HCT116 (cell line): ENCODE measurements around the gene CCDC174. TPM values are rescaled to one million over a fixed set of nuclear protein-coding genes. Genes with fewer than 3 reads are reported as not detected.

Source experiments
- ATAC-seq: fragments of 200-7000 bp; cut with Tn5 transposase; 2 replicates; pipeline ENCODE4 v1.9.1; 2020; ENCODE audit warnings: mild to moderate bottlenecking, moderate library complexity
- BruUV-seq: library from RNA; stranded (reverse); fragments of 400-500 nt; replicated peaks from 2 replicates; lab custom pipeline; 2021; lab: Mats Ljungman, UMichigan
- CTCF ChIA-PET: fragments of 300-600 bp; sonication (Branson Sonifier 250); formaldehyde crosslinking; loops from one replicate; lab custom pipeline; 2021; ENCODE audit warnings: antibody characterized with exemption; lab: Charles Lee
- POLR2A ChIA-PET: fragments of 300-600, 350-600 bp; sonication (Branson Sonifier 250); formaldehyde crosslinking; loops from one replicate; lab custom pipeline; 2021; ENCODE audit warnings: antibody characterized with exemption; lab: Charles Lee
- RAD21 ChIA-PET, 2 experiments: fragments of 300-600 bp; sonication (Branson Sonifier 250); formaldehyde crosslinking; loops; one replicate each; lab custom pipeline; 2023; ENCODE audit warnings: low total read pairs in 2 of 2; ENCODE audit not compliant: uncharacterized antibody in 2 of 2, unreplicated experiment in 2 of 2, low non-redundant PET in 1 of 2; lab: Charles Lee
- DNase-seq: peaks from one replicate; pipeline ENCODE4 v3.0.0-alpha.2; 2010; ENCODE audit warnings: low read depth, low spot score
- H2AFZ ChIP-seq: fragments of 200-600 bp; shearing (Covaris generic), sonication (generic); 2 replicates; pipeline ENCODE4 v1.6.1; 2017; ENCODE audit warnings: low read depth, mixed run types, mixed read lengths, antibody characterized with exemption, low read length; ENCODE audit not compliant: poor library complexity, severe bottlenecking
- H3K27ac ChIP-seq: 2 replicates; pipeline ENCODE4 v1.5.1; 2012; ENCODE audit warnings: low read depth, low read length
- H3K27me3 ChIP-seq: fragments of 200-600 bp; sonication (generic); 2 replicates; pipeline ENCODE4 v1.6.1; 2016; ENCODE audit warnings: mixed run types, low read length, mixed read lengths; ENCODE audit not compliant: insufficient read depth
- H3K36me3 ChIP-seq, 2 experiments: fragments of 200-500 bp in 1 of 2; fragments of 200-600 bp in 1 of 2; sonication (Bioruptor generic) in 1 of 2; sonication (generic) in 1 of 2; 2 replicates each; pipeline versions ENCODE4 v1.5.1 to v1.6.1; 2014 to 2016; ENCODE audit warnings: low read length in 2 of 2, inconsistent platforms in 1 of 2, mixed read lengths in 1 of 2, mixed run types in 1 of 2; ENCODE audit not compliant: insufficient read depth in 2 of 2, control insufficient read depth in 1 of 2
- H3K4me1 ChIP-seq, 2 experiments: fragments of 200-600 bp in 1 of 2; sonication (generic) in 1 of 2; 2 replicates each; pipeline versions ENCODE4 v1.5.1 to v1.6.1; 2012 to 2017; ENCODE audit warnings: low read length in 2 of 2, inconsistent platforms in 1 of 2, mild to moderate bottlenecking in 1 of 2, mixed read lengths in 1 of 2, mixed run types in 1 of 2, moderate library complexity in 1 of 2; ENCODE audit not compliant: insufficient read depth in 2 of 2, control insufficient read depth in 1 of 2
- H3K4me2 ChIP-seq: fragments of 200-600 bp; sonication (generic); 2 replicates; pipeline ENCODE4 v1.6.1; 2017; ENCODE audit warnings: mixed run types, low read length, mixed read lengths
- H3K4me3 ChIP-seq, 2 experiments: fragments of 200-600 bp in 1 of 2; sonication (generic) in 1 of 2; replicated peaks in 1 of 2; 2 replicates each; pipeline ENCODE4 v1.5.1; 2011 to 2016; ENCODE audit warnings: low read length in 2 of 2, control low read depth in 1 of 2, low read depth in 1 of 2, mild to moderate bottlenecking in 1 of 2, mixed read lengths in 1 of 2, mixed run types in 1 of 2
- H3K79me2 ChIP-seq: fragments of 200-600 bp; sonication (generic); 2 replicates; pipeline ENCODE4 v1.6.1; 2017; ENCODE audit warnings: mild to moderate bottlenecking, mixed run types, low read length, moderate library complexity, mixed read lengths; ENCODE audit not compliant: insufficient read depth
- H3K9ac ChIP-seq: fragments of 200-600 bp; sonication (generic); 2 replicates; pipeline ENCODE4 v1.6.1; 2016; ENCODE audit warnings: low read length, mixed read lengths
- H3K9me2 ChIP-seq: fragments of 200-600 bp; sonication (generic), shearing (Covaris generic); 2 replicates; pipeline ENCODE4 v1.6.1; 2017; ENCODE audit warnings: mixed run types, mild to moderate bottlenecking, moderate library complexity; ENCODE audit not compliant: insufficient read depth
- H3K9me3 ChIP-seq, 2 experiments: fragments of 200-500 bp in 1 of 2; fragments of 200-600 bp in 1 of 2; sonication (Bioruptor generic) in 1 of 2; sonication (generic) in 1 of 2; 2 replicates each; pipeline ENCODE4 v1.6.1; 2014 to 2017; ENCODE audit warnings: low read length in 2 of 2, mixed read lengths in 2 of 2, inconsistent platforms in 1 of 2, low read depth in 1 of 2, mild to moderate bottlenecking in 1 of 2, mixed run types in 1 of 2, moderate library complexity in 1 of 2; ENCODE audit not compliant: control insufficient read depth in 1 of 2, insufficient read depth in 1 of 2
- H4K20me1 ChIP-seq: fragments of 200-600 bp; sonication (generic), shearing (Covaris generic); 2 replicates; pipeline ENCODE4 v1.6.1; 2017; ENCODE audit warnings: mixed run types, mild to moderate bottlenecking, moderate library complexity; ENCODE audit not compliant: insufficient read depth
- CBX3 ChIP-seq: IDR thresholded peaks from 2 replicates; pipeline ENCODE4 v1.6.1; 2012; ENCODE audit warnings: low read depth
- CEBPB ChIP-seq: IDR thresholded peaks from 2 replicates; pipeline ENCODE4 v1.6.1; 2012; ENCODE audit warnings: low read depth
- ELF1 ChIP-seq: IDR thresholded peaks from 2 replicates; pipeline ENCODE4 v1.6.1; 2012; ENCODE audit warnings: low read depth, borderline replicate concordance
- EZH2 ChIP-seq: fragments of 200-600 bp; sonication (generic); IDR thresholded peaks from 2 replicates; pipeline ENCODE4 v1.6.1; 2017; ENCODE audit warnings: antibody characterized with exemption, mixed run types
- JUND ChIP-seq: IDR thresholded peaks from 2 replicates; pipeline ENCODE4 v1.6.1; 2012
- RAD21 ChIP-seq: IDR thresholded peaks from 2 replicates; pipeline ENCODE4 v1.6.1; 2012; ENCODE audit warnings: low read depth, mild to moderate bottlenecking
- ZFX ChIP-seq: fragments of 450-650 bp; IDR thresholded peaks from 2 replicates; pipeline ENCODE4 v1.6.1; 2017
- ZNF274 ChIP-seq: fragments of 200-500 bp; sonication (Bioruptor generic); IDR thresholded peaks from 2 replicates; pipeline ENCODE4 v1.6.1; 2014; ENCODE audit warnings: mild to moderate bottlenecking, low read depth, low read length, inconsistent platforms
- intact Hi-C: fragments of 100-400 bp; cut with micrococcal nuclease; formaldehyde crosslinking; loops from 2 replicates; pipeline ENCODE4 v1.10.0; 2022
- total RNA-seq: library from RNA; stranded (reverse); gene quantifications from one replicate; pipeline ENCODE4 v1.2.1, GENCODE V29; 2021; ENCODE audit not compliant: unreplicated experiment
- TF ChIP-seq, protein P1 (sequence below), 3 experiments: fragments of 200-600 bp in 1 of 3; sonication (generic) in 1 of 3; IDR thresholded peaks in 2 of 3; conservative IDR thresholded peaks in 1 of 3; 2 replicates each; pipeline ENCODE4 v1.5.1; 2012 to 2017; ENCODE audit warnings: low read depth in 2 of 3, low read length in 2 of 3, antibody characterized with exemption in 1 of 3, borderline replicate concordance in 1 of 3, control low read depth in 1 of 3, mild to moderate bottlenecking in 1 of 3, mixed read lengths in 1 of 3, mixed run types in 1 of 3, moderate library complexity in 1 of 3; ENCODE audit not compliant: insufficient read depth in 1 of 3
- TF ChIP-seq, protein P2 (sequence below): IDR thresholded peaks from 2 replicates; pipeline ENCODE4 v1.6.1; 2012
- TF ChIP-seq, protein P3 (sequence below): IDR thresholded peaks from 2 replicates; pipeline ENCODE4 v1.6.1; 2012; ENCODE audit warnings: low read depth
- TF ChIP-seq, protein P4 (sequence below): IDR thresholded peaks from 2 replicates; pipeline ENCODE4 v1.6.1; 2011; ENCODE audit warnings: mild to moderate bottlenecking, low read length, moderate library complexity; ENCODE audit not compliant: insufficient replicate concordance; ENCODE audit errors: extremely low read depth

Gene CCDC174
- total RNA-seq, 1 experiment from 2014 or later: 15.6 TPM

DNA sequence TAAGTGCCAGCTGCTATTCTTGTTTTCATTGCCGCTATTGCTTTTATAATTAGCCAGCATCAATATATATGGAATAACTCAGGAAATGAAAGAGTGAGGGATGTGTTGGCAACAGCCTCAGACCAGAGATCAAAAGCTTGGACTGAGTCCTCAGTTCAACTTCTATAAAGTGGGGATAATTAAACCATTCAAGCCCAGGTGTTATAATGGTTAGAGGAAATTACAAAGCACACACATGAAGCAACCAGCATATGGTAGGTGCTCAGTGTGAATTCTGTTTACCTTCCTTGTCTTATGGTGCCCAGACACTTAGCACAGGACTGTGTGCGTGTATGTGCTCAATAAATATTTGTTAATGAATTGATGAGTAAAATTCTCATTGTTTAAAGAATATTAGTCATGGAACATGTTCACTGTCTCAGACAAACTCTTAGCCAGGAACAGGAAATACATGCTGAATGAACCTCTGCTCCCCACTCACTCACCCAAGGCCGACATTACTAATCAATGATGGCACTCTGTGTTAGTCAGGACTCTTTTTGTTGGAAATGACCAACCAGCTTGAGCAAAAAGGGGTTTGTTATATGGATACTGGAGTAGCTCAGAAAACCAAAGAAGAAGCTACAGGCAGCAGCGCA lies 16.7 kb upstream of the CCDC174 start:
- no peaks in the 10 kb centered on the region for H3K9me2 ChIP-seq
- no peaks in the 10 kb centered on the region for H3K4me1 ChIP-seq
- H4K20me1 ChIP-seq: no peaks in the 10 kb centered on the region
- H3K27ac ChIP-seq: no peak overlapping the region
- ChIA-PET CTCF (interaction anchor here (1.3 kb wide), 1 partner anchor 12 kb away, joined by 3 read pairs; no protein-coding TSS in a partner anchor), POLR2A (no interaction called here)
- ATAC-seq: no peak
- no peak overlapping the region for H3K4me3 ChIP-seq
- TF ChIP-seq, protein P1, sequence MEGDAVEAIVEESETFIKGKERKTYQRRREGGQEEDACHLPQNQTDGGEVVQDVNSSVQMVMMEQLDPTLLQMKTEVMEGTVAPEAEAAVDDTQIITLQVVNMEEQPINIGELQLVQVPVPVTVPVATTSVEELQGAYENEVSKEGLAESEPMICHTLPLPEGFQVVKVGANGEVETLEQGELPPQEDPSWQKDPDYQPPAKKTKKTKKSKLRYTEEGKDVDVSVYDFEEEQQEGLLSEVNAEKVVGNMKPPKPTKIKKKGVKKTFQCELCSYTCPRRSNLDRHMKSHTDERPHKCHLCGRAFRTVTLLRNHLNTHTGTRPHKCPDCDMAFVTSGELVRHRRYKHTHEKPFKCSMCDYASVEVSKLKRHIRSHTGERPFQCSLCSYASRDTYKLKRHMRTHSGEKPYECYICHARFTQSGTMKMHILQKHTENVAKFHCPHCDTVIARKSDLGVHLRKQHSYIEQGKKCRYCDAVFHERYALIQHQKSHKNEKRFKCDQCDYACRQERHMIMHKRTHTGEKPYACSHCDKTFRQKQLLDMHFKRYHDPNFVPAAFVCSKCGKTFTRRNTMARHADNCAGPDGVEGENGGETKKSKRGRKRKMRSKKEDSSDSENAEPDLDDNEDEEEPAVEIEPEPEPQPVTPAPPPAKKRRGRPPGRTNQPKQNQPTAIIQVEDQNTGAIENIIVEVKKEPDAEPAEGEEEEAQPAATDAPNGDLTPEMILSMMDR (IDR thresholded peaks at IDR 0.05 in 2 of 3, conservative IDR thresholded peaks at IDR 0.05 in 1 of 3; ENCODE audit: borderline replicate concordance in 1 of 3, insufficient read depth in 1 of 3, low read depth in 2 of 3, low read length in 2 of 3): no peak
- no peak for TF ChIP-seq ZNF274
- TF ChIP-seq, protein P2, sequence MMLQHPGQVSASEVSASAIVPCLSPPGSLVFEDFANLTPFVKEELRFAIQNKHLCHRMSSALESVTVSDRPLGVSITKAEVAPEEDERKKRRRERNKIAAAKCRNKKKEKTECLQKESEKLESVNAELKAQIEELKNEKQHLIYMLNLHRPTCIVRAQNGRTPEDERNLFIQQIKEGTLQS: no peak
- TF ChIP-seq, protein P3, sequence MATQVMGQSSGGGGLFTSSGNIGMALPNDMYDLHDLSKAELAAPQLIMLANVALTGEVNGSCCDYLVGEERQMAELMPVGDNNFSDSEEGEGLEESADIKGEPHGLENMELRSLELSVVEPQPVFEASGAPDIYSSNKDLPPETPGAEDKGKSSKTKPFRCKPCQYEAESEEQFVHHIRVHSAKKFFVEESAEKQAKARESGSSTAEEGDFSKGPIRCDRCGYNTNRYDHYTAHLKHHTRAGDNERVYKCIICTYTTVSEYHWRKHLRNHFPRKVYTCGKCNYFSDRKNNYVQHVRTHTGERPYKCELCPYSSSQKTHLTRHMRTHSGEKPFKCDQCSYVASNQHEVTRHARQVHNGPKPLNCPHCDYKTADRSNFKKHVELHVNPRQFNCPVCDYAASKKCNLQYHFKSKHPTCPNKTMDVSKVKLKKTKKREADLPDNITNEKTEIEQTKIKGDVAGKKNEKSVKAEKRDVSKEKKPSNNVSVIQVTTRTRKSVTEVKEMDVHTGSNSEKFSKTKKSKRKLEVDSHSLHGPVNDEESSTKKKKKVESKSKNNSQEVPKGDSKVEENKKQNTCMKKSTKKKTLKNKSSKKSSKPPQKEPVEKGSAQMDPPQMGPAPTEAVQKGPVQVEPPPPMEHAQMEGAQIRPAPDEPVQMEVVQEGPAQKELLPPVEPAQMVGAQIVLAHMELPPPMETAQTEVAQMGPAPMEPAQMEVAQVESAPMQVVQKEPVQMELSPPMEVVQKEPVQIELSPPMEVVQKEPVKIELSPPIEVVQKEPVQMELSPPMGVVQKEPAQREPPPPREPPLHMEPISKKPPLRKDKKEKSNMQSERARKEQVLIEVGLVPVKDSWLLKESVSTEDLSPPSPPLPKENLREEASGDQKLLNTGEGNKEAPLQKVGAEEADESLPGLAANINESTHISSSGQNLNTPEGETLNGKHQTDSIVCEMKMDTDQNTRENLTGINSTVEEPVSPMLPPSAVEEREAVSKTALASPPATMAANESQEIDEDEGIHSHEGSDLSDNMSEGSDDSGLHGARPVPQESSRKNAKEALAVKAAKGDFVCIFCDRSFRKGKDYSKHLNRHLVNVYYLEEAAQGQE: no peak
- no peak for TF ChIP-seq JUND
- TF ChIP-seq CBX3: no peak
- TF ChIP-seq RAD21: no peak
- TF ChIP-seq ELF1: no peak
- TF ChIP-seq, protein P4, sequence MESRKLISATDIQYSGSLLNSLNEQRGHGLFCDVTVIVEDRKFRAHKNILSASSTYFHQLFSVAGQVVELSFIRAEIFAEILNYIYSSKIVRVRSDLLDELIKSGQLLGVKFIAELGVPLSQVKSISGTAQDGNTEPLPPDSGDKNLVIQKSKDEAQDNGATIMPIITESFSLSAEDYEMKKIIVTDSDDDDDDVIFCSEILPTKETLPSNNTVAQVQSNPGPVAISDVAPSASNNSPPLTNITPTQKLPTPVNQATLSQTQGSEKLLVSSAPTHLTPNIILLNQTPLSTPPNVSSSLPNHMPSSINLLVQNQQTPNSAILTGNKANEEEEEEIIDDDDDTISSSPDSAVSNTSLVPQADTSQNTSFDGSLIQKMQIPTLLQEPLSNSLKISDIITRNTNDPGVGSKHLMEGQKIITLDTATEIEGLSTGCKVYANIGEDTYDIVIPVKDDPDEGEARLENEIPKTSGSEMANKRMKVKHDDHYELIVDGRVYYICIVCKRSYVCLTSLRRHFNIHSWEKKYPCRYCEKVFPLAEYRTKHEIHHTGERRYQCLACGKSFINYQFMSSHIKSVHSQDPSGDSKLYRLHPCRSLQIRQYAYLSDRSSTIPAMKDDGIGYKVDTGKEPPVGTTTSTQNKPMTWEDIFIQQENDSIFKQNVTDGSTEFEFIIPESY: no peak
- TF ChIP-seq ZFX: no peak
- no peak for TF ChIP-seq EZH2
- TF ChIP-seq CEBPB: no peak
- TF ChIP-seq, all 23 proteins: peak for 0
- no peak for DNase-seq
- Histone ChIP-seq H3K9ac (no peak overlapping the region), H2AFZ (no peak overlapping the region), H3K4me2 (no peak overlapping the region), H3K79me2 (no peaks in the 10 kb centered on the region), H3K36me3 (no peaks in the 10 kb centered on the region), H3K27me3 (peaks cover 15% of the 10 kb centered on the region), H3K9me3 (no peaks in the 10 kb centered on the region)
- RAD21 ChIA-PET: no interaction called here
- intact Hi-C loops: loop anchor here (1.0 kb wide), 1 partner anchor 286 kb away; no protein-coding TSS in a partner anchor
- BruUV-seq: no TSS peak
